Measurements from ENCODE around the gene FBXW8.

- TF ChIP-seq CTCF (conservative IDR thresholded peaks at IDR 0.05; ENCODE audit: low read depth, low read length) (no peak), EZH2 (IDR thresholded peaks at IDR 0.05; ENCODE audit: low read length, unreplicated experiment) (no peak)
Measured at GRCh38 chr12:117054279-117054678, 143.5 kb downstream of the FBXW8 start.
